GM18858 (cell line): ENCODE data around the gene SCARB1.

Experiments
- ATAC-seq: cut with Tn5 transposase; IDR thresholded peaks from one replicate; pipeline ENCODE4 v1.9.1; 2021; ENCODE audit not compliant: unreplicated experiment

The SCARB1 gene

GRCh38 chr12:124778411-124778810 lies 85.3 kb downstream of the SCARB1 start:
- ATAC-seq: no peak

- ATAC-seq: no peak
Measured at GRCh38 chr12:124777399-124778372, 86.0 kb downstream of the SCARB1 start.

GRCh38 chr12:124776125-124776513 lies 87.5 kb downstream of the SCARB1 start:
- ATAC-seq: no peak

- ATAC-seq: peak; percentile 61
Measured at GRCh38 chr12:124774462-124775167, 89.0 kb downstream of the SCARB1 start.

- peak; percentile 30 for ATAC-seq
Measured at GRCh38 chr12:124774054-124774461, 89.6 kb downstream of the SCARB1 start.

GRCh38 chr12:124772289-124773170 lies 91.1 kb downstream of the SCARB1 start:
- no peak for ATAC-seq

- ATAC-seq: no peak
Measured at GRCh38 chr12:124771462-124772288, 92.0 kb downstream of the SCARB1 start.

GRCh38 chr12:124770728-124771127 lies 92.9 kb downstream of the SCARB1 start:
- ATAC-seq: no peak

- no peak for ATAC-seq
Measured at GRCh38 chr12:124769881-124770512, 93.7 kb downstream of the SCARB1 start.

GRCh38 chr12:124769163-124769530 lies 94.5 kb downstream of the SCARB1 start:
- no peak for ATAC-seq

GRCh38 chr12:124768452-124769162 lies 95.1 kb downstream of the SCARB1 start:
- no peak for ATAC-seq

- ATAC-seq: peak; percentile 58
Measured at GRCh38 chr12:124767066-124767821, 96.4 kb downstream of the SCARB1 start.

- no peak for ATAC-seq
Measured at GRCh38 chr12:124766727-124767065, 97.0 kb downstream of the SCARB1 start.

- no peak for ATAC-seq
Measured at GRCh38 chr12:124765581-124766489, 97.8 kb downstream of the SCARB1 start.

- no peak for ATAC-seq
Measured at GRCh38 chr12:124764870-124765580, 98.6 kb downstream of the SCARB1 start.

- ATAC-seq: no peak
Measured at GRCh38 chr12:124764451-124764850, 99.2 kb downstream of the SCARB1 start.

- no peak for ATAC-seq
Measured at GRCh38 chr12:124763594-124763979, 100.1 kb downstream of the SCARB1 start.
